DND-41 (cell line): Measurements from ENCODE around the gene PDE3B.
A peak's percentile ranks its signal among the peaks of the same experiment; 100 is the strongest.
"Not testable (repeated sequence)": the region's sequence is repeated elsewhere in the genome, so short reads cannot be mapped to it uniquely, and the experiment has no call there.

Experiments
- ATAC-seq: fragments of 200-7000 bp; cut with Tn5 transposase; 3 replicates; pipeline ENCODE4 v1.9.1; 2021; ENCODE audit warnings: low read depth; ENCODE audit not compliant: insufficient read depth
- DNase-seq: peaks from one replicate; pipeline ENCODE4 v3.0.0-alpha.2; 2020
- H2AFZ ChIP-seq: 2 replicates; pipeline ENCODE4 v1.6.0; 2012; ENCODE audit warnings: low read depth, low read length
- H3K27ac ChIP-seq: 2 replicates; pipeline ENCODE4 v1.5.1; 2012; ENCODE audit warnings: low read length, inconsistent platforms
- H3K27me3 ChIP-seq: fragments of 200-600 bp; sonication (generic); 2 replicates; pipeline ENCODE4 v1.6.0; 2012; ENCODE audit warnings: low read length, mild to moderate bottlenecking, inconsistent platforms; ENCODE audit not compliant: insufficient read depth, poor library complexity
- H3K36me3 ChIP-seq: 2 replicates; pipeline ENCODE4 v1.5.1; 2012; ENCODE audit warnings: low read length, inconsistent platforms; ENCODE audit not compliant: insufficient read depth
- H3K4me1 ChIP-seq: 2 replicates; pipeline ENCODE4 v1.5.1; 2012; ENCODE audit warnings: mild to moderate bottlenecking, low read length; ENCODE audit not compliant: insufficient read depth
- H3K4me2 ChIP-seq: 2 replicates; pipeline ENCODE4 v1.6.0; 2012; ENCODE audit warnings: mild to moderate bottlenecking, moderate library complexity, low read length, inconsistent platforms; ENCODE audit not compliant: insufficient read depth
- H3K4me3 ChIP-seq, 2 experiments: fragments of 200-600 bp in 1 of 2; shearing (Covaris generic) in 1 of 2; 2 replicates each; pipeline ENCODE4 v1.5.1; 2012 to 2016; ENCODE audit warnings: inconsistent platforms in 2 of 2, low read length in 2 of 2, mild to moderate bottlenecking in 2 of 2, low read depth in 1 of 2, moderate library complexity in 1 of 2
- H3K79me2 ChIP-seq: 2 replicates; pipeline ENCODE4 v1.6.0; 2012; ENCODE audit warnings: low read length, inconsistent platforms; ENCODE audit not compliant: insufficient read depth
- H3K9ac ChIP-seq: 2 replicates; pipeline ENCODE4 v1.6.0; 2012; ENCODE audit warnings: low read depth, mild to moderate bottlenecking, inconsistent platforms, low read length, moderate library complexity
- H3K9me3 ChIP-seq: 2 replicates; pipeline ENCODE4 v1.5.1; 2012; ENCODE audit warnings: low read length, moderate library complexity, mild to moderate bottlenecking, inconsistent platforms; ENCODE audit not compliant: insufficient read depth, severe bottlenecking
- H4K20me1 ChIP-seq: 2 replicates; pipeline ENCODE4 v1.6.0; 2012; ENCODE audit warnings: low read length; ENCODE audit not compliant: insufficient read depth
- EZH2 ChIP-seq: IDR thresholded peaks from 3 replicates; pipeline ENCODE4 v1.6.1; 2012; ENCODE audit warnings: borderline replicate concordance, low read depth, mild to moderate bottlenecking, moderate library complexity, low read length, inconsistent platforms; ENCODE audit not compliant: severe bottlenecking
- TF ChIP-seq, protein P1 (sequence below): IDR thresholded peaks from 2 replicates; pipeline ENCODE4 v1.5.1; 2012; ENCODE audit warnings: borderline replicate concordance, low read length, moderate library complexity, mild to moderate bottlenecking; ENCODE audit not compliant: poor library complexity, severe bottlenecking; ENCODE audit errors: extremely low read depth

PDE3B gene

DNA sequence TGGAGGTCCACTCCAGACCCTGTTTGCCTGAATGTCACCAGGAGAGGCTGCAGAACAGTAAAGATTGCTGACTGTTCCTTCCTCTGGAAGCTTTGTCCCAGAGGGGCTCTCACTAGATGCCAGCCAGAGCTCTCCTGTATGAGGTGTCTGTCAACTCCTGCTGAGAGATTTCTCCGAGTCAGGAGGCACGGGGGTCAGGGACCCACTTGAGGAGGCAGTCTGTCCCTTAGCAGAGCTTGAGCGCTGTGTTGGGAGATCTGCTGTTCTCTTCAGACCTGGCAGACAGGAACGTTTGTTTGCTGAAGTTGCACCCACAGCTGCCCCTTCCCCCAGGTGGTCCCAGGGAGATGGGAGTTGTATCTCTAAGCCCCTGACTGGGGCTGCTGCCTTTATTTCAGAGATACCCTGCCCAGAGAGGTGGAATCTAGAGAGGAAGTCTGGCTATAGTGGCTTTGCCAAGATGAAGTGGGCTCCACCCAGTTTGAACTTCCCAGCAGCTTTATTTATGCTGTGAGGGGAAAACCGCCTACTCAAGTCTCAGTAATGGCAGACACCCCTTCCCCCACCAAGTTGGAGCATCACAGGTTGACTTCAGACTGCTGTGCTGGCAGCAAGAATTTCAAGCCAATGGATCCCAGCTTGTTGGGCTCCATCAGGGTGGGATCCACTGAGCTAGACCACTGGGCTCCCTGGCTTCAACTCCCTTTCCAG lies 99.4 kb downstream of the PDE3B start:
- H3K9me3 ChIP-seq, result no peaks in the 10 kb centered on the region
- no peaks in the 10 kb centered on the region for H3K27me3 ChIP-seq
- TF ChIP-seq, protein P1, sequence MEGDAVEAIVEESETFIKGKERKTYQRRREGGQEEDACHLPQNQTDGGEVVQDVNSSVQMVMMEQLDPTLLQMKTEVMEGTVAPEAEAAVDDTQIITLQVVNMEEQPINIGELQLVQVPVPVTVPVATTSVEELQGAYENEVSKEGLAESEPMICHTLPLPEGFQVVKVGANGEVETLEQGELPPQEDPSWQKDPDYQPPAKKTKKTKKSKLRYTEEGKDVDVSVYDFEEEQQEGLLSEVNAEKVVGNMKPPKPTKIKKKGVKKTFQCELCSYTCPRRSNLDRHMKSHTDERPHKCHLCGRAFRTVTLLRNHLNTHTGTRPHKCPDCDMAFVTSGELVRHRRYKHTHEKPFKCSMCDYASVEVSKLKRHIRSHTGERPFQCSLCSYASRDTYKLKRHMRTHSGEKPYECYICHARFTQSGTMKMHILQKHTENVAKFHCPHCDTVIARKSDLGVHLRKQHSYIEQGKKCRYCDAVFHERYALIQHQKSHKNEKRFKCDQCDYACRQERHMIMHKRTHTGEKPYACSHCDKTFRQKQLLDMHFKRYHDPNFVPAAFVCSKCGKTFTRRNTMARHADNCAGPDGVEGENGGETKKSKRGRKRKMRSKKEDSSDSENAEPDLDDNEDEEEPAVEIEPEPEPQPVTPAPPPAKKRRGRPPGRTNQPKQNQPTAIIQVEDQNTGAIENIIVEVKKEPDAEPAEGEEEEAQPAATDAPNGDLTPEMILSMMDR, result no peak
- no peak for TF ChIP-seq EZH2
- no peak overlapping the region for H3K4me3 ChIP-seq
- no peak for ATAC-seq
- no peak overlapping the region for H3K4me2 ChIP-seq
- peaks cover 3% of the 10 kb centered on the region; the same call in 1 of the 2 replicates for H4K20me1 ChIP-seq
- H3K79me2 ChIP-seq, result peaks cover 25% of the 10 kb centered on the region; the same call in 1 of the 2 replicates
- peaks cover 4% of the 10 kb centered on the region; the same call in 1 of the 2 replicates for H3K4me1 ChIP-seq
- H2AFZ ChIP-seq, result no peak overlapping the region
- H3K36me3 ChIP-seq, result no peaks in the 10 kb centered on the region
- 0 out of 2 replicates have a peak overlapping the region, but pooled peaks have one; percentile 14 for H3K27ac ChIP-seq
- no peak overlapping the region for H3K9ac ChIP-seq
- DNase-seq, result no peak

DNA sequence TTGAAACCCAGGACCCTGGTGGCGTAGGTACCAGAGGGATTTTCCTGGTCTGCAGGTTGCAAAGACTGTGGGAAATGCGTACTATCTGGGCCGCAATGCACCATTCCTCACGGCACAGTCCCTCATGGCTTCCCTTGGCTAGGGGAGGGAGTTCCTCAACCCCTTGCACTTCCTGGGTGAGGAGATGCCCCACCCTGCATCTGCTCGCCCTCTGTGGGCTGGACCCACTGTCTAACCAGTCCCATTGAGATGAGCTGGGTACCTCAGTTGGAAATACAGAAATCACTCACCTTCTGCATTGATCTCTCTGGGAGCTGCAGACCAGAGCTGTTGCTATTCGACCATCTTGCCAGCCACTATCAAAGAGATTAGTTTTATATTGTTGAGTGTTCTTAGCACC lies 100.1 kb downstream of the PDE3B start:
- ATAC-seq, result not testable (repeated sequence)

DNA sequence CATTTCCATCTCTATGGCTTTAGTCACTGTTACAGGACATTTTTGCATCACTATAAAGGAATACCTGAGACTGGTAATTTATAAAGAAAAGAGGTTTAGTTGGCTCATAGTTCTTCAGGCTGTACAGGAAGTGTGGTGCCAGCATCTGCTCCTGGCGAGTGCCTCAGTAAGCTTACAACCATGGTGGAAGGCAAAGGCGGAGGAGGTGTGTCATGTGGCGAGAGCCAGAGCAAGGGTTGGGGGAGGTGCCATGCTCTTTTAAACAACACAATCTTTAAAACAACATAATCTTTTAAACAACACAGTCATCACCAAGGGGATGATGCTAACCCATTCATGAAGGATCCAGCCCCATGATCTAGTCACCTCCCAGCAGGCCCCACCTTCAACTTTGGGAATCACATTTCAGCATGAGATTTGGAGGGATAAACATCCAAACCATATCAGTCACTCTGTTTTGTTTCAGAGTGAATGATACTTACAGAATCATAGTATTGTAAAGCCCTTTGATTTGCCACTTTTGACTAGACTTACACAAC lies 103.3 kb downstream of the PDE3B start:
- no peak overlapping the region for H3K27ac ChIP-seq

More for the DNA sequence above, 100.1 kb downstream of the PDE3B start:
- H3K9me3 ChIP-seq, H3K36me3 ChIP-seq, H3K27ac ChIP-seq, DNase-seq, H3K9ac ChIP-seq, H3K4me3 ChIP-seq, H3K27me3 ChIP-seq, H4K20me1 ChIP-seq, H3K4me1 ChIP-seq, H2AFZ ChIP-seq, H3K4me2 ChIP-seq: not testable (repeated sequence)
- peaks cover 24% of the 10 kb centered on the region; the same call in 1 of the 2 replicates for H3K79me2 ChIP-seq

DNA sequence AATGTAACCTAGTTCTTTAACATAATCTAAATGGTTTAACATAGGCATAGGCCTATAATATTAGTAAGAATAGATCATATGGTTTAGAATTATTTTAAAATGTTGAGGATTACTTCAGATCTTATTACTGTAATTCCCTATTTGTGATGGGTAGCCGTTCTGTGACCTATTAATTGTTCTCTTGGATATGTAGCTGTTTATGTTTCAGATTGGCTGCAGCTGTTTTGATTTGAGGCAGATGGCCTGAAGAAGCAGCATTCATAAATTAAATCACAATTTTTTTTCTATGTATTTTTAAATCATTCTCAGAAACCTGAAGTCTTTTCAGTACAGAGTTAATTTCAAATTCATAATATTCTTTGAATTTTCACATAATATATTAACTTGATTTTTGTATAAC lies 104.5 kb downstream of the PDE3B start:
- no peak overlapping the region for H3K27ac ChIP-seq
- H3K9me3 ChIP-seq, result no peaks in the 10 kb centered on the region
- no peak overlapping the region for H3K4me3 ChIP-seq
- H2AFZ ChIP-seq, result no peak overlapping the region
- no peak overlapping the region for H3K4me2 ChIP-seq
- H3K9ac ChIP-seq, result no peak overlapping the region
- no peaks in the 10 kb centered on the region for H3K27me3 ChIP-seq
- ATAC-seq (no peak), DNase-seq (no peak)
- peaks cover 15% of the 10 kb centered on the region for H3K4me1 ChIP-seq
- peaks cover 5% of the 10 kb centered on the region; the same call in 1 of the 2 replicates for H4K20me1 ChIP-seq
- H3K36me3 ChIP-seq, result no peaks in the 10 kb centered on the region
- TF ChIP-seq EZH2, result no peak
- TF ChIP-seq, protein P1, result no peak
- peaks cover 10% of the 10 kb centered on the region; the same call in 1 of the 2 replicates for H3K79me2 ChIP-seq

More for the DNA sequence above, 103.3 kb downstream of the PDE3B start:
- ATAC-seq (peak; percentile 50; the same call in 2 of the 3 replicates), DNase-seq (peak; percentile 19)
- Histone ChIP-seq H3K36me3 (no peaks in the 10 kb centered on the region), H3K4me3 (no peak overlapping the region), H3K79me2 (peaks cover 16% of the 10 kb centered on the region; the same call in 1 of the 2 replicates), H3K9me3 (no peaks in the 10 kb centered on the region), H3K4me2 (no peak overlapping the region), H4K20me1 (peaks cover 5% of the 10 kb centered on the region; the same call in 1 of the 2 replicates), H3K4me1 (peaks cover 11% of the 10 kb centered on the region), H3K27me3 (no peaks in the 10 kb centered on the region), H2AFZ (no peak overlapping the region), H3K9ac (no peak overlapping the region)
- TF ChIP-seq, protein P1, result no peak
- no peak for TF ChIP-seq EZH2
